Lung microvascular endothelial cell (primary cell): ENCODE measurements around the gene FOXJ3. TPM values are rescaled to one million over a fixed set of nuclear protein-coding genes. Genes with fewer than 3 reads are reported as not detected.

Source experiments
- DNase-seq, 2 donors: peaks; one replicate each; pipeline versions ENCODE4 v3.0.0 to v3.0.0-alpha.2; 2010; ENCODE audit warnings: low read depth in 2 of 2
- total RNA-seq: library from RNA; depleted of rRNA; stranded (reverse); fragments of >200 nt; gene quantifications from 2 replicates; pipeline ENCODE4 v1.2.1, GENCODE V29; 2014

FOXJ3 gene
- 12.9 and 27.8 TPM in 2 replicates for total RNA-seq

DNA sequence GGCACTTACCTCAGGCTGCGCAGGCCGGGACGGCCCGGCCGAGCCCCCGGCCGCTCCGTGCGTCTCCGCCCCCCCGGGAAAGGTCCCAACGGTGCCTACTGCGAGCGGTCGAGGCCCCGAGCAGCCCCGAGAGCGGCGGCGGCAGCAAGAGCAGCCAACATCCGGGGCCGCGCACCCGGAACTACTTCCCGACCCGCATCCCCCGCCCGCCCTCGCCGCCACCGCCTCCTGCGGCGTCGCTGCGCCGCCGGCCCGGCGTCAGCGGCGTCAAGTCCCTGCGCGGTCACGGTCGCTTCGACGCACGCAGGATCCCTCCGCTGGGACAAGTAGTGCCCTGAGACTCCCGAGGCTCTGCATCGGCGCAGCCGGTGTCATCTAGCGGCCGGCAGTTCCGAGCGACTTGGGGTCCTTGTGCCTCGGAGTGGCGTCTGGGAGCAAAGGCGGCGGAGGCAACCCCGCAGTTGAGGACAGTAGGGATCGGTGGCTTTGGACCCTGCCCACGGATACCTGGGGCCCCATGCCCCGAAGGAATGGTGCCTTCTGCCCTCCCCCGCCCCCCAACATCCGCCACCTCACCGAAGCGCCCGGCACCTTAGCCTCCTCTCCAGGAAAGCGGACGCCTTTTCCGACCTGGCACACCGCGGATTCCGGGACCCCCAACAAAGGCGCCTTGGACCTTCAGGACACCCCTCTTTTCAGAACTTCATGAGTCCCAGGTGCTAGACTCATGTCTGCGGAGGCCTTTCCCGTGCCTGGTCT is at the start of gene FOXJ3:
Gene FOXJ3 (minus strand): TSS at position 186 of the 759 bp plus-strand sequence. CDS start 24,142 bp downstream, outside the sequence.
- peak; percentile 97 for DNase-seq

DNA sequence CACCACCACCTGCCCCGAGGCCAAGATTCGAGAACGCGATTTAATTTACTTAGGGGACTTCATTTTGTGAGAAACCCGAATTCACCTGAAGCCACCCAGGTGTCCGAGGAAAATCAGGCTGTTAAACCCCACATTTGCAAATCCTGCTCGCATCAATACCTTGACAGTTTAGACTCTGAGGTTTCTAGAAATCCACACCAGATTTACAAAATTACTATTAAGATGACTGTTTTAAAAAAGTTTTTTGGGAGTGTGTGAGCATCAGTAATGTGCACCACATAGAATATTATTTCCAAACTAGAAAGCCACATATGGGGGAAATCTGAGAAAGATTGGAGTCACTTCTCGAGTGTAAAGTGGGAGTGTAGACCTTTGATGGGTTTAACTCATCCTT is 46.2 kb upstream of the FOXJ3 start:
- no peak for DNase-seq

DNA sequence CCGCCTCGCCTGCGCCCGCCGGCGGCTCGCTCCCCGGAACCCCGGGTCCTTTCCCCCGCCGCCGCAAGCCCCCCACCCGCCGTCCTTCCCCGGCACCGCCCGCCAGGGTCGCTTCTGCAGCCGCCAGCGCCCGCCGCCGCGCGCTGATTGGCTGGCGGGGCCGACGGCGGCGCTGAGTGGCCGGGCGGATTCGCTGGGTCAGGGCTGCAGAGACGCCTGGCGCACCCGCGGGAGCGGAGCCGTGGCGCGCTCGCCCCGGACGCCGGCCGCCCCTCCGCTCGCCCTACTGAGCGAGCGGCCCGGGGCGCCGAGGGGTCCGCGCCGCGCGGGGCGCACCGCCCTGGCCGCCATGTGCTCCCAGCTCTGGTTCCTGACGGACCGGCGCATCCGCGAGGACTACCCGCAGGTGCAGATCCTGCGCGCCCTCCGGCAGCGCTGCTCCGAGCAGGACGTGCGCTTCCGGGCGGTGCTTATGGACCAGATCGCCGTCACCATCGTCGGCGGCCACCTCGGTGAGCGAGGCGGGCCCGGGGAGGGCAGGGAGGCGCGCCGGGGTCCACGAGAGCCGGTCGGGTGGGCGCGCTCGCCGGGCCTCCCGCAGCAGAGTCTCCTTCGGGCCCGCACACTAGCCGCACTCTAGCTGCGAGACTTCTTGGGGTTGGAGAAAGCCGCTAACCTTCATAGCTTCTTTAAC is 45.7 kb upstream of the FOXJ3 start, which contains the start of gene RIMKLA:
Gene RIMKLA (plus strand): TSS at position 207 of the 694 bp plus-strand sequence. CDS start 143 bp downstream, at position 350.
- peak; percentile 38 to 51 for DNase-seq

DNA sequence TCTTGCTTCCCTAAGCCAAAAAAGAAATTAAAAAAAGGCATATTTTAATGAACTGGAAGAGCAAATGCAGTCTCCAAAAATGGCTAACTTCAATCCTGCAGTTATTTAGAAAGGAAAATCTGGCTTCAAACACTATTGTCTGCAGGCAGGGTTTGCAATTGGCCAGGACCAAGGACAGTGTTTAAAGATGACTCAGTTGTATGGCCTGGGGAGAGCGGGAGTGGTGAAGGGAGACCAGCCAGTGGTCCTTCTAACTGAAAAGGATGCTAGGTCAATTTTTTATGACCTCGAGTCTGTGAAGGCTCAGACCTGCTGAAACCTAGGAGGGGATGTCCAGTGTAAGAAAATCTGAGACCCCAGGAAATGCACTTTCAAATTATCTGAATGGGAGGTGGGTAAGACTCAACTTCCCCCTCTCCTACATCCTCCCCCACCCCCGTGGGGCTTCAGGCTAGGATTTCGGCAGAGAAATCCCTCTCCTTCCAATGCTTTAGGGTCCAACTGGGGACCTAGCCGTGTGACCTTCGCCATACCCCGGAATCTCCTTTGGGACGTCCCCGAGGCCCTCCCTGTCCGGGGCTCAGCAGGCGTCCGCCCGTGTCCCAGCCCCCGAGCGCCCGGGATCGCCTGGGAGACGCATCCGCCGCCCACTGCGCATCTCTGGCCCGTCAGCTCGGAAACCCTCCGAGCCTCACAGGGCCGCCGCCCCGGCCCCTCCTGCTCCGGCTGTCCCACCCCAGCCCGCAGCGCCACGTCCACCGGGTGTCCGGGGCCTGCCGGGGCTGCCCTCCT is 45.0 kb upstream of the FOXJ3 start:
- peak; percentile 29 to 39 for DNase-seq

DNA sequence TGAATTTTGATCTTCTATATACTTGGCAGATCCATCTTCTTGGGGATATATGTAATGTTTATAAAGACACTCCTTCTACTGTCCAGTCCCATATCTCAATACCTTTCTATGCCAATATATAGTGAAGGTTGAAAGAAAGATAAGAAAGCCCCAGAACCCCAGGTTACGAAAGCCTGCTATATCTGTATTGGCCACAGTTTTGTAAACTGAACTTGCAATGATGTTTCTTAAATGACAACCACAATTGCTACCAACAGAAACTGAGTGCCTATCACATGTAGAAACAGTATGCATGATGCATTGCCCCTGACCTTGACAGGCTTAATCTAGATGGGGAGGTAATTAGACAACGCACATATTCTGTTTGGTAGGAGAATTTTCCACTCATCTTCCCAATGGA is 37.8 kb upstream of the FOXJ3 start:
- DNase-seq, result no peak

DNA sequence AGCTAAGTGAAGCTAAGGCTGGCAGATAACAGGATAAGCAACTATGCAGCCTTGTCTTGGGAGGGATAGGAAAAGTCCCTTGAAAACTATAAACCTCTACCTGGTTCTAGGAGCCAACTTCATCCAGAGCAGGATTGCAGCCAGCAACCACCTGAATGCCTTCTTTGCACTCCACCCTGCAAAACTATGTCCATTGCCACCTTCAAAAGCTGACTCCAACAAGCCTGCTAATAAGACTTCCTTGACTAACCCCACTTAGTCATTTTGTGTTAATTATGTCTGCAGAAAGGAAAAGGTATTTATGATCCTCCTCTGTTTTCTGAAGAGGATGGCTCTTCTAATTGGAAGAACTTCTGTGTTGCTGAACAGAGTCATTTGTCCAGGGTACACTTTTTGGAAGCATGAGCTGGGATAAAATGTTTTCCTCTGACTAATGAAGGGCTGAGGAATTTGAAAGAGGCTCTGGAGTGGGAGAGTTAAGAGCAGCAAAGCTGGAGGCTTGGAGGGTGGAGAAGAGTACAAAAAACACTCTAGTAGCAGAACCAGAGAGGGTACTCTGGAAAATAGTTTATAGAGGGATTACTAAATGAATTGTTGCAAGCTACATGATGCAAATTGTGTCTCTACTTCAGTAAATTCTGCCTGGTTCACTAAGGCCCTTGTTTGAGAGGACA is 36.0 kb upstream of the FOXJ3 start:
- DNase-seq, result no peak

DNA sequence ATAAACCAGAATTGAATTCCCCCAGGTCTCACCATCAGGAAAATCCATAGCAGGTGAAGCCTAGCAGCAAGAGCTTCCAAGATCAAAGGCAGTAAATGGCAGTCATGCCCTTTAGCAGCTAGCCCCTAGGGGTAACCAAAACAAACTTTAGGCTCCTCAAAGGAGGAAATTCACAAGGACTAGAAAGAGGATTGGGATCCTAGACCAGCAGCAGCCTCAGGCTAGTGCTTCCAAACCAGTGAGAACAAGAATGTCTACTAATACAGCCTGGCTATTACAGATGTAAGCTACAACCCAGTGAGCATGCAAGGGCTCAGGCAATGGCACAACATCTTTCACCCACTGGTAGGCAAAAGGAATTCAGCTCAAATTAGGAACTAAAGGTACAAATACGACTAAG is 34.4 kb upstream of the FOXJ3 start:
- DNase-seq, result no peak

DNA sequence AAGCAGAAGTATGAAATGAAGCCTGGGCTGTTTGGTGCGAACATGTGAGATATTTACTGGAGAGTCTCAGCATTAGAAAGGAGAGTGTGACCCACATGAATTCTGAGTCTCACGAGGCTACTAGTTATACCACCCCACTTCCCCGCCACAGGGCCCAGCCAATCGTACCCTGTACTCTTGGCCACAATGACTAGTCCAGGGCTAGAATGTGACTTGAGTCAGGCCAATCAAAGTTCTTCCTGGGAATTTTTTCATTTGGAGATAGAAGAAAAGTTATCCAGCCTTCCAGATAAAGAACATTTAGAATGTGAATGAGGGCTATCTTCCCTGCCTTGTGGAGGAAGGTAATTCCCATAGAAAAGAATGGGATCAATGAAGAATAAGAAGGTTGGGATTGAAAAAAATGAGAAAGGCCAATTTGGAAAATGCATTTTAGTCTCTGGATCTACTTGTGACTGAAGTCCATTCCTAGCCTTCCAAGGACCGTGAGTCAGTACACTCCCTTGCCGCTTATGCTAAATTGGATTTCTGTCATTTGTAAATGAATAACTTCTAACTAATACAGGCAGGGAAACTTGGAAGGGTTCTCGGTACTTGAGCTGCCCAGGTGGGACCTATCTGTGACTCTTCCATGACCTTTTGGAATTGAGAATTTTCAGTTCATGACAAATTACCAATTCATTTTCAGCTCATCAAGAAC is 33.2 kb upstream of the FOXJ3 start:
- no peak for DNase-seq

DNA sequence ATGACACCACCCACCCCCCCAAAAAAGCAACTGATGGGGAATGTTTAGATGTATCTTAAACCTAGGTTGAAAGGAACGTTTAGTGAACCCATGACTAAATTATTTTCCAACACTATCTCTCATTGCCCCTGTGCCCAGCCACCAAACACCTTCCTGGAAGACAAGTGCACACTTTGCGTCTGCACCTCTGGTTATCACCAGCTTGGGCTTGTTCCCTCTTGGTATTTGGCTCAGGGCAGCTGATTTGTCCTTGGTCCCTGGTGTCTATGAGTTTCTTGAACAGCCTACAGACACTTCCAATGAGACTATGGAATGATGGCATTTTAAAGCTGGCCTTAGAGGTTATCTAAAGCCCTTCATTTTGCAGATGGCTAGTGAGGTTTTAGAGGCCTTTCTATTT is 30.1 kb upstream of the FOXJ3 start:
- no peak for DNase-seq

DNA sequence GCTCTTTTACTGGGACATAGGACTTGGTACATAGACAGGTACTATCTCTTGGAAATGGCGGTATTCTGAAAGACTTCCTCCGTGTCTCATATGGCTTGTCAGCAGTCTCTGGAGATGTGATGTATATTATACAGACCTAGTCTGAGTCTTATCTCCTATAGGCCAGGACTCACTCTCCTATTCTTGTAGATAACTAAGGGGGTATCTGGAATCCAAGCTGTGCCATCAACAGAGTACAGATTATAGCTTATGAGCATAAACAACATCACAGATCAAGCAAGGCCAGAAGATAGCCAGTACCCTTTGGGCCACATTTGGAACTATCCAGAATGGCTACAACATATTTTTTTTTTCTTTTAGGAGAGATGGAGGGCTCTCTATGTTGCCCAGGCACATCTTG is 29.5 kb upstream of the FOXJ3 start:
- DNase-seq, result no peak

DNA sequence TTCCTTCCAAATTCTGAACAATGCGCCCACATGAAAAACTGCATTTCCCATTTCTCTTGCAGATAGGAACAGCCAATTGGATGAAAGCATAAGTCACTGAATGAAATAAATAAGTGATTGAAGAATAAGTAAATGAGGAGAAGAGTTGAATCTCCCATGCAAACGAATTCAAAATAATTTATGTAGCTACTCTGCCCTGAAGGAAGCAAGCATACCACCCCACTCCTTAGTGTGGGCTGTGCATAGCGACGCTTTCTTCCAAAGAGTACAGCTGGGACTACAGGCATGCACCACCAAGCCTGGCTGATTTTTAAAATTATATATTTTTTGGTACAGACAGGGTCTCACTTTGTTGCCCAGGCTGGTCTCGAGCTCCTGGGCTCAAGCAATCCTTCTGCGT is 29.1 kb upstream of the FOXJ3 start:
- DNase-seq, result no peak

DNA sequence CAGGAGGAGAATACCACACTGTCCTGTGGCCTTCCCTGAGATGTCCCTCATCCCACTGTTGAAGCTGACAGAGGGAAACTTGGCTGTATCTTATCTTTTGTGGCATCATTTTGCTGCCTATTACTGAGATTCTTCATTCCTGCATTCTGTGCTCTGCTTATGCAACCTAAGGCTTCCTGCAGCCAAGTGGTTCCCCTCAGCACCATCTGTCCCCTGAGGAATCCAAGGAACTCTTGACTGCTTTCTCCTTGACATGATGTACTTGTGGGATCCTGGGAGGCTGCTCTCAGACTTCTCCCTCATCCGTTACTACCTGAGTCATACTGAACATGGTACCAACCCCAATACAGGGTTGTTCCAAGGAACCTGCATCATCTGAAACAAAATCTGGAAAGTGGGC is 24.4 kb upstream of the FOXJ3 start:
- no peak for DNase-seq

DNA sequence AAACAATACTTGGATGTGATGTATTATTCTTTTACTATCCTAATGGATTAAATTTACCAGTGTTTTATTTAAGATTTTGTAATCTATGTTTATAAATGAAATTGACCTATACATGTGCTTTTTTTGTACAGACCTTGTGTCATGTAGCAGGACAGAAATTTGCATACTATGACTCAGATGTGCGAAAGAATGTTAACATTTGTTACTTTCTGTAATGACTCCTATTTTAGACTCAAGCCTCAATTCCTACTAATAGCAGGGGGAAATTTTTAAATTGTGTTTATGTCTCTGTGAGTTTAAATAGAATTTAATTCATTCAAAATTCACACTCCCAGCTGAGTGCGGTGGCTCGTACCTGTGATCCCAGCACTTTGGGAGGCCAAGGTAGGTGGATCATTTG is 23.8 kb upstream of the FOXJ3 start:
- DNase-seq, result no peak

DNA sequence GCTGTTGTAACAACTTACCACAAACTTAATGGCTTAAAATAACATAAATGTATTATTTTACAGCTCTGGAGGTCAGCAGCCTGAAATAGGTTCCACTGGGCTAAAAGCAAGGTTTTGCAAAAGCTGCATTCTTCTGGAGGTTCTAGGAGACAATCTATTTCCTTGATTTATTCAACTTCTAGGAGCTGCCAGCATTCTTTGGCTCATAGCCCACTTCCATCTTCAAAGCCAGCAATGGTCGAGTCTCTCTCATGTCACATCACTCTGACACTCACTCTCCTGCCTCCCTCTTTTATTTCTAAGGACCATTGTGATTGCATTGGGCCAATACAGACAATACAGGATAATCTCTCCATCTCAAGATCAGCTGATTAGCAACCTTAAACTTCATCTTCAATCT is 15.1 kb upstream of the FOXJ3 start:
- peak in 1 of 2 donors; percentile 21 for DNase-seq

DNA sequence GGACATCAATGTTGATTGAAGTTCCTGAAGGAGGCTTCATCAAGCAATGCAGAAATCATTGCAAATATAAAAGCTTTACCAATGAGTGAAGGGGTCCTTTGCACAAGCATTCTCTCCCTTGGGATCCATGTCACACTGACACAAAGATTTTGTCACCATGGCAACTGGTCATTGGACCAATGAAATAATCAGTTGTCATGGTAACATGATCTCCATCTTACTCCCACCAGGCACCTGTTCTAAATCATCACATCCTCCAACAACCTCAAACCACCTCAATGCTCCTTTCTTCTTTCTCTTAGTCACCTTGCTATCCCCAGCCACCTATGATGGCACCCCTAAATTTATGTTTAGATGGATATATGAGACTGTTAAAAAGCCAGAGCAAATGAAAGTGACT is 13.5 kb upstream of the FOXJ3 start:
- DNase-seq, result no peak

DNA sequence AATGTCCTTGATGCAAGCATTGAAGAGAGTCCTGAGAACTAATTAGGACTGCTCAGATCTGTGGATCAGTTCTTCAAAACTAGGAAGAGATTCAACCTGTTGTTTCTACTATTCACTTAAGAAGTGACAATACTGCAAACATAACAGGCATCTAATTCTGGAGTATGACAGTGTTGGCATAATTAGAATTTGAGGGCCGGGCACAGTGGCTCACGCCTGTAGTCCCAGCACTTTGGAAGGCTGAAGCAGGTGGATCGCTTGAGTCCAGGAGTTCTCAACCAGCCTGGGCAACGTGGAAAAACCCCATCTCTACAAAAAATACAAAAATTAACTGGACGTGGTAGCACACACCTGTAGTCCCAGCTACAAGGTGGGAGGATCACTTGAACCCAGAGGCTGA is 8.0 kb upstream of the FOXJ3 start:
- DNase-seq, result no peak

DNA sequence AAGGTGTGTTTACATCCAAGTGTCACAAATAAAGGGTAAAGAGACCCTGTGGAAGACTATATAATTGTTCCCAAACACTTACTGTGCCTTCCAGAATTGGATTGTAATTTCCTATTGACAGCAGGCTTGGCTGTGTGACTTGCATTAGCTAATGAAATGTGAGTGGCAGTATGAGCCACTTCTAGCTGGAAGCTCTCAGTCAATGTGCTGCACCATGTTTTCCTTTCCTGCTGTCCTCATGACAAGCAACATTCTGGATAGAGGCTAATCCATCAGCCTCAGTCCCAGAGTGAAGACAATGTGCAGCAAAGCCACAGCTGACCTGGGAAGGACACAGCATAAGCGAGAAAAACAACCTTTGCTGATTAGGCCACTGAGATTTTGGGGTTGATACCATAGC is 5.9 kb upstream of the FOXJ3 start:
- no peak for DNase-seq

DNA sequence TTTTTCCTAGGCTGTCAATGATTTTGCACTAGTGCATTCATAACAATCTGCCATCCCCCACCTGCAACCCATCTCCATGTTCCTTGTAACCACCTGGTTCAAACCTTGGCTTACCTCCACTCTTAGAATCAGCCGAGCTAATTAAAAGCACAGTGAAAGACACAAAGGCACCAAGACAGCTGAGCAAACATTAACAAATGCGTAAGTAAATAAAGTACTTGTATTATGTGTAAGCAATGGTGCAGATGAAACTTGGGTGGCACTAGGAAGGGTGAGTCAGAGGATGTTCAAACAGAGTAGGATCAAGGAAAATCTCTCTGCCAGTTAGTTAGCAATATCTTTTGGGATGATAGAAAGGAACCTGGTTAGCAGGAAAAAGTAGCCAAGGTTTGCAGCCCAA is 5.1 kb upstream of the FOXJ3 start:
- DNase-seq, result peak in 1 of 2 donors; percentile 60

DNA sequence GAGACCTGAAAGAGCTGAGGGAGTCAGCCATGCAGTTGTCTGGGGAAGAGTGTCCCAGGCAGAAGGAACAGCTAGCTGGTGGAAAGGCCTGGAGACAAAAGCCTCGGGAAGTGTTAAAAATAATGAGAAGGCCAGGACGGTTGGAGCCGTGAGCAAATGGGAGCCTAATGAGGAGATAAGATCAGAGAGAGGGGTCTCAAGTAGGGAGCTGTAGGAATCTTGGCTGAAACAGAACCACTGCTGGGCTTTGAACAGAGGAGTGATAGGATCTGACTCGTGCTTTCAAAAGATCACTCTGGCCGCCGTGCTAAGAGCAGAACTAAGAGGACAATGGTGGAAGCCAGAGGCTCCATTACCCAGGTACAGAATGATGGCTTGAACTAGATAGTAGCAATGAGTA is 1.9 kb upstream of the FOXJ3 start:
- no peak for DNase-seq

DNA sequence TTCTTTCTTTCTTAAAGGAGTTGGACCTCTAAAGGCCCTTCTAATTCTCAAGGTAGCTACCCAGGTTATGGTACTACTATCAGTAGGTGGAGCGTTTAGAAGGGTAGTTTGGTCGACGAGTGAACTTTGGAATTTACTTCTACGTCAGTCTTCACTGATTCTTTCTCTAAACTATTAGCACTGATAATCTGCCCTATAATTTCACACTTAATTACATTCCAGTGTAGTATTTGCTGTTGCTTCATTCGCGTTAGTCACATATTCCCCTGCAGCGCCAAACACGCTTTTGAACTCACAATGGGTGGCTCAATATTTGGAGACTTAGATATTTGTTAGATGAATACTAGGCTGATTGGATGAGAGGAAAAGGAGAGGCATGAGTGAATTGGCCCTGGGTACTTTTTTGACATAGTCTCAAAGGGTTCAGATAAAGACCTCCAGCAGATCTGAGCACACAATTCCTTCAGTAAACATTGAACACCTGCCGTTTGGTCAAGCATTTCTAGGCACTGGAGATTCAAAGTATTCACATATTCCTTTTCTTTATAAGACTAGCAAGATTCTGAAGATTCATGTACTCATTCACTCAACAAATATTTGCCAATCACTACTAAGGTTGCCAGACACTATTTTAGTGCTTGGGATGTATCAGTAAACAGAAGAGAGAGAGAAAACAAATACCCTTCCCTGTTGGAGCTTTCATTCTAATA is 929 bp upstream of the FOXJ3 start:
- peak; percentile 8 to 42 for DNase-seq
